ENCODE data around the gene FBXO44.

DNA sequence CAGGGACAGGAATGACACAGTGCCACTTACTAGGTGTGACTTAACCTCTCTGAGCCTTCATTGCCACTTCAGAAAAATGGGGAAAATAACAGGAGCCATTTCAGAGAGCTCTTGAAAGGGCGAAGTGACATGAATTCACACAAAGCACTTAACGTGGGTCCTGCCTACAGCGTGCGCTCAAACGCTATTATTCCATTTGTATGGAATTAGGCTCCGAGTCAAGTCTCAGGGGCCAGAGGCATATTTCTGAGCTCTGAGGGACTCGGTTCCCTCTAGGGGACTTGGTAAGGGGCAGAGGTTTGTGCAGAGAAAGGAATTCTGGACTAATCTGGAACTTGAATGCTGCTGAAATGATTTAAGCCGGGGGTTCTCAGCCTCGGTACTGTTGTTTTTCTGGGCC, 50.9 kb downstream of the FBXO44 start:
- TF ChIP-seq POLR2A (IDR thresholded peaks at IDR 0.05) = no peak
- TF ChIP-seq, protein P1, sequence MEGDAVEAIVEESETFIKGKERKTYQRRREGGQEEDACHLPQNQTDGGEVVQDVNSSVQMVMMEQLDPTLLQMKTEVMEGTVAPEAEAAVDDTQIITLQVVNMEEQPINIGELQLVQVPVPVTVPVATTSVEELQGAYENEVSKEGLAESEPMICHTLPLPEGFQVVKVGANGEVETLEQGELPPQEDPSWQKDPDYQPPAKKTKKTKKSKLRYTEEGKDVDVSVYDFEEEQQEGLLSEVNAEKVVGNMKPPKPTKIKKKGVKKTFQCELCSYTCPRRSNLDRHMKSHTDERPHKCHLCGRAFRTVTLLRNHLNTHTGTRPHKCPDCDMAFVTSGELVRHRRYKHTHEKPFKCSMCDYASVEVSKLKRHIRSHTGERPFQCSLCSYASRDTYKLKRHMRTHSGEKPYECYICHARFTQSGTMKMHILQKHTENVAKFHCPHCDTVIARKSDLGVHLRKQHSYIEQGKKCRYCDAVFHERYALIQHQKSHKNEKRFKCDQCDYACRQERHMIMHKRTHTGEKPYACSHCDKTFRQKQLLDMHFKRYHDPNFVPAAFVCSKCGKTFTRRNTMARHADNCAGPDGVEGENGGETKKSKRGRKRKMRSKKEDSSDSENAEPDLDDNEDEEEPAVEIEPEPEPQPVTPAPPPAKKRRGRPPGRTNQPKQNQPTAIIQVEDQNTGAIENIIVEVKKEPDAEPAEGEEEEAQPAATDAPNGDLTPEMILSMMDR (IDR thresholded peaks at IDR 0.05) = no peak
- no peak for TF ChIP-seq POLR2AphosphoS5 (IDR thresholded peaks at IDR 0.05)

Data from breast epithelium (tissue), 3 donors.